SKM-1 (cell line): Measurements from ENCODE around the gene IL5RA.

Experiments used
- DNase-seq: peaks from one replicate; lab custom pipeline; 2025; ENCODE audit not compliant: unreplicated experiment; lab: John Stamatoyannopoulos, UW

IL5RA gene

DNA sequence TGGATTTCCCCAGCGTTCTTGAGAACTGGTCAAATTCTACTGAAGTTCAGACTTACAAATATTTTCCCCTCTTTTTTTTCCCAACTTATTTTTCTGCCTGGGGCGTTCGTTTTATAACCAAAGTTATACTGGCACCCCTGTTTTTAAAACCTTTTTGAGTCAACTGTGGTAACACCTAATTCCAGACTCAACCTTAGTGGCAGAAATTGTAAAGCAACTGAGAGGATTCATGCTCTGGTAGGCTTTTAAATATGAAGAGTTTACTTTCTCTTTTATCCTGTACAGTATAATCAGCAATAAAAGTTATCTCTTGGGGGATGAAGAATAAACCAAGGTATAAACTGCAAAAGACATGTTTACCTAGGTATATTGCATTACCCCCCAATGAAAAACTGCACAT, 2.3 kb downstream of the IL5RA start:
- DNase-seq = no peak

DNA sequence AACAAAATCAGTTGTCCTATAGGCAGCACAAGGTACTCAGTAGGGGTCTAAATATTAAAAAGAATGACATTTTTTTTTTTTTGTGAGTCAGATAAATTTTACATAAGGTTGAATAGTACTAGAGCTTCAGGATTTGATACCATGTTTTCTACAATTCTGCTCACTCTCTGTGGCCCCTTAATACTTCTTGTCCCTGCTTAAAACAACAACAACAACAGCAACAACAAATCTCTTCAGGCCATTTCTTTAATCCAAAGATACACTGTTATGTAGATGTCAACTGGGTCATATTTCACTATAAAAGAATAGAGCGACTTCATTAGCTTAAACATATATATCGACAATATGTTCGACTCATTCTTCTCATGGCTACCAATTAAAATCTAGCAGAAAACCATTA, 3.0 kb downstream of the IL5RA start:
- DNase-seq = no peak

DNA sequence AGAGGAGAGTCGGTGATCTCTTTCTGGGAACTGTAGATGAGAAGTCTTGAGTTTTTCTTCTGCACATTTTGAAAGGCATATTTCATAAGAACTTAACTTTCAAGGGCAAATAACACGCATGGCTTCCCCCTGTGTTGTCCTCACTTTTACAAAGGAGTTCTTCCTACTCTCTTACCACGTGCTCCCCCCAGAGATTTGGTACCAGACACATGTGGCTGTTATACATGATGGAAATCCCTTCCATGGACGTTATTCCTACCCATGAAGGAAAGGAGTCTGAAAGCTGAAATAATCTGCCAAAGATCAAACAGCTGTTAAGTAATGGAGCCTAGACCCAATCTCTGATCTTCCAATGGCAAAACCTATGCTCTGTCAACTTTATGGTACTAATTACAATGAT, 4.4 kb downstream of the IL5RA start:
- no peak for DNase-seq

DNA sequence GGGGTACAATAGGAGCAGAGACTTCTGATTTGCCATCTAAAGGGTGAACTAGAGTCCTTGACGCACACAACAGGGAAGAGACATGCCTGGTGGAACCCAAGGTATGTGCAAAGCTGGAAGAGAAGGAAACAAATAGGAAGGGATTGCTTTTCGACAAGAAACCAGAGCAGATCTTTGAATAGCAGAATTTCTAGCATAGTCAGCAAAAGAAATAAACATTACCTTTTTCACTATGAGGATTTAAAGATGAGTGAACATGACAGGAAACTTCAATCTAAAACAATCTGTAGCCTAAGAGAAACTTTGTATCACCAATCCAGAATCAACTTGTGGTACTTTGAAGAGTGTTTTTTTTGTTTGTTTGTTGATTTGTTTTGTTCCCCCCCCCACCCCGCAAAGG, 4.9 kb downstream of the IL5RA start:
- no peak for DNase-seq

- no peak for DNase-seq
Measured at GRCh38 chr3:3102751-3103150, 7.4 kb downstream of the IL5RA start.

GRCh38 chr3:3101660-3102458, 8.3 kb downstream of the IL5RA start:
- DNase-seq = no peak

GRCh38 chr3:3097958-3098357, 12.2 kb downstream of the IL5RA start:
- DNase-seq = no peak

DNA sequence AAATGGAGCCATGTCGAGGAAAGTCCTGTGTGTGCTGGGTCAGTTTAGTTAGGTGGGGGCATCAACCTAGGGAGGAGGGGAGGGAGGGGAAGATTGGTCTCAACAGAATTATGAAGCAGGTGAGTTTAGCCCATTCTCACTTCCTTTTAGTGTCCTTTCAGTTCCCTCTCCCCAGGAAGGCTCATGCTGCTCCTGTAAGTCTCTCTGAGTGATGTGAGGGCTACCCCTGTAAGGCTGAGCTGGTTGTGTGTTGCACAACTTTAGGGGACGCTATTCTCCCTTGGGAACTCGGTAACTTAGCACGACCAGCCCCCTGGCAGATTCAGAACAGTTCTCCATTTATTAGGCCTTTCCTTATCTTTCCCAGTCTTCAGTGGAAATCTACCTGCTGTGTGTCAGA, 21.2 kb downstream of the IL5RA start:
- DNase-seq = no peak

DNA sequence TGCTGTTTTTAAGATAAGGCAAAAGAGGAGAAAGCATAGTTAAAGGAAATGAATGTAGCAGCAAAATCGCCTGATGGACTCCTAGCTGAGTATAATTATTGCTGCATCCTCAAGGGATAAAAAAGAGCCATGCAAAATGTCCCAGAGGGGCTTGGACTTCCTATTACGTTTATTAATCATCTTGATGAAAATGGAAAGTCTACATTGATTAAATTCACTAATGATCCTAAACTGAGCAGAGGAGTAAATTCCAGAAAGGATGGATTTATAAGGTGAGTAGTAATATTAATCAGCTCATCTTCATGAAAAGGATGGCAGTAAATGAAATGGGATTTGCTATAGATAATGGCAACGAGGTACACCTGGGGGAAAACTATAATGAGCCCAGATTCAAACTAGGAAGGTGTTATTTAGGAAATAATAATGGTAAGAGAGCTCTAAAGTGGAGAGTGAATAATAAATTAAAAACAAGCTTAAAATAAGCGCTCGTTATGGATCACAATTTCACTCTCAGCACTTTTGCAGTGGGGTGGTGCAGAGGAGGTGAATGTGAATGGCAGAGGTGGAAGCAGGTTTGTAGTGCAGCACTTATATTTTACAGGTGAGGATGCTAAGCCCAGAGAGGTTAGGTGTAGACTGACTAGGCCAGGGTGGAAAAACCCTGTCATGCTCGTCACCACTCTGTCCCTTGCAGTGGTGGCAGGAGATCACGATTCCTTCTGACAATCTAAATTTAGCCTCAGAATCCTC, 22.3 kb downstream of the IL5RA start:
- DNase-seq = no peak

- no peak for DNase-seq
Measured at GRCh38 chr3:3087279-3087678, 22.9 kb downstream of the IL5RA start.

GRCh38 chr3:3086239-3086638, 23.9 kb downstream of the IL5RA start:
- no peak for DNase-seq

- DNase-seq = no peak
Measured at GRCh38 chr3:3085782-3086181, 24.4 kb downstream of the IL5RA start.

DNA sequence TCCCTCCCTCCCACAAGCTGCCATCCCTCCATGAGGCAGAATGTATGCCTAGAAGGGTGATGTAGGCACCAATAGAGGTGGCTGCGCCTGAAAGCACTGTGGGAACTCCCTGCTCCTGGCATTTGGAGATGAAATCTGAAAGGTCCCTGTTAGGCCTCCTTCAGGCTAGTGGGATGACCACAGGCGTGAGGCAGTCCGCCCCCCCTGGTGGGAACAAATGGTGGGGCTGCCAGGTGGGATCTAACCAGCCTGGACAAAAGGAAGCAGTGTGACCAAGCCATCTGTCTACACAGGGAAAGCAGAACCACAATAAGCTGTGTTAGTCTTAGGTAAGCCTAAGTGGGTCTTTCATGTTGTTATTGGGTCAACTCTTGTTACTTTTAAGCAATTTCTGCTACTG, 25.3 kb downstream of the IL5RA start:
- DNase-seq = no peak

- DNase-seq = no peak
Measured at GRCh38 chr3:3082234-3082924, 27.8 kb downstream of the IL5RA start.

DNA sequence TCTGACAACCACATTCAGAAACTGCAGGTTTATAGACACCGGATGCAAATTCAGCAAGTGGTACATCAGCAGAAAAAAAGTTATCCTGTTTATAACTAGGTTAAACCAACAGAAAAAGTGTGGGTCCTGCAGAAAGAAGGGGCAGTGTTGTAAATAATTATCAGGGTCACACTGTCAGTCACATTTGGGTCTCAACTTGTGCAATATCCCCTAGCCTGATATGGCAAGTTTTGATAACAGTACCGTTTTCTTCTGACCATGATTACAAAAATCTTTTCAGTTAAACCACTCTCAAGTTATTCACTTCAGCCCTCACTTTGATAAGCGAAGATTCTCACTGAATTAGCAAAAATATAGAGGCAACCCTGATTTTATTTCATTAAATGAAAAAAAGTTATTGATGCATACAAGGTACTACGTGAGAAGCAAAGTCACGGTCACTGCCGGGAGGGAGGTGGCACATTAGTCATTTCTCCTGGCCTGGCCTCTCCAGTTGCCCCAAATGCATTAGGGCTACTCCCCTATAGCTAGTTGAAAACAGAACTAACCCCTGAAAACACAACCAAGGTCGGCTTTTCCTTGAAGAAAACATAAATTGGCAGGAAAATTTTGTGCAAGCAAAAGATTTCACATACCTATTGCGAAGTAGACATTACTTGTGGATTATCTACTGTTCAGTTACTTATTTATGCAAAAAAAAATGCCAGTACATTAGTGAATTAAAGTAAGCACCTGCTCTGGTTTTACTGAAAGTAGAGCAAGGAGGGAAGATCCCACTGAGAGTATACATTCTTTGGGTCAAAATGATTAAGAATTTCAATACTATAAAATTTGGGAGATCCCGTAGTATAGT, 28.6 kb downstream of the IL5RA start:
- no peak for DNase-seq

GRCh38 chr3:3080309-3080708, 29.9 kb downstream of the IL5RA start:
- no peak for DNase-seq

- no peak for DNase-seq
Measured at GRCh38 chr3:3074551-3075257, 35.5 kb downstream of the IL5RA start.

DNA sequence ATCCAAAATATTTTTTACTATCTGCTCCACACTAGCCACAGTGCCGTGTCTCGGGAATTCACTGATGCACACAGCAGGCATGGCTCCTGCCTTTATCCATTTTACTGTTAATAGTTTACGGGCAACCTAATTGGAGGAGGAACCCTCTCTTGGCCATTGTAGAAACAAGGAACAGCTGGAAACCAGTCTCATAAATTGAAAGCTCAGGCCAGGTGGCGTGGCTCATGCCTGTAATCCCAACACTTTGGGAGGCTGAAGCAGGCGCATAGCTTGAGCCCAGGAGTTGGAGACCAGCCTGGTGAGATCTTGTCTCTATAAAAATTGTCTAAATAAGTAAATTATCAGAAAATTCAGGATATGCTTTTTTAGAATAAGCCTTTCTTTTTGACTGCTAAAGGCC, 39.0 kb downstream of the IL5RA start:
- DNase-seq = no peak

DNA sequence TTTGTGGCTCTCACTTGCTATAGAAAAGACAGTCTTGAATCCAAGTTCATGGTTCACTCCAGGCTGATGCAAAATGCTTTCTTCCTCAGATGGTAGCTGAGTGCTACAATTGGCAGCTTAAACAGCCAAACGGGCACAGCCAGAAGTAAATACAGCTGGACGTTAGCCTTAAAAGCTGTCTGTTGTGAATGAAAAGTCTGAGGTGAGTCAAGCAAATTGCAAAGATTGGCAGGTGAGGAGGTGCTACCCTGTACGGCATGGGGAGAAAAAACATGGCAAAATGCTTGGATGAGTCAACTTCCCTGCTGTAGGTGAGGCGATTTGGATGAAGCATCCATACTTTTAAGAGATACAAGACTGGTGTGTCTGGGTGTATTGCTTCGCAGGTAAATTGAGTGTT, 40.5 kb downstream of the IL5RA start:
- DNase-seq = no peak

- no peak for DNase-seq
Measured at GRCh38 chr3:3068358-3068881, 41.8 kb downstream of the IL5RA start.
